Globus pallidus (tissue), 1 donor: ENCODE data around the gene SFN.
"Not testable (repeated sequence)": the region's sequence is repeated elsewhere in the genome, so short reads cannot be mapped to it uniquely, and the experiment has no call there.

ENCODE experiments used
- DNase-seq: peaks from one replicate; pipeline ENCODE4 v3.0.0-alpha.2; 2015; ENCODE audit warnings: low spot score

Gene SFN

DNA sequence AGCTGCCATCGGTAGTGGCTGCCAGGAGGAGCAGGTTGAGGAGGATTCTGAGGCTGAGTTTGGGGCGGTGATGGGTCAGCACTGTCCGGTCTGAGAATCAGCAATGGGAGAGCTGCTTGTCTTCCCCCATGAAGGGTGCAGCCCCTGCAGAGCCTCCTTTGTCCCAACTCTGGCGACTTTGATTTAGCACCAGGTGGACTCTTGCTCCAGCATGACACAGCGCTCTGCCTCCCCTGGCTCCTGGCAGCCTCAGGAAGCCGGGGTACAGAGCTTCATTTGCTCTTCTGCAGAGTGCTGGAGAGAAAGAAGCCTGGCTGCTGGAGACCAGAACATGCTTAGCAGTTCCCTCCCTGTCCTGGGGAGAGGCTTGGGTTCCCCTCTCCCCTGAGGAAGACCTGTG is 23.2 kb upstream of the SFN start:
- DNase-seq = no peak

DNA sequence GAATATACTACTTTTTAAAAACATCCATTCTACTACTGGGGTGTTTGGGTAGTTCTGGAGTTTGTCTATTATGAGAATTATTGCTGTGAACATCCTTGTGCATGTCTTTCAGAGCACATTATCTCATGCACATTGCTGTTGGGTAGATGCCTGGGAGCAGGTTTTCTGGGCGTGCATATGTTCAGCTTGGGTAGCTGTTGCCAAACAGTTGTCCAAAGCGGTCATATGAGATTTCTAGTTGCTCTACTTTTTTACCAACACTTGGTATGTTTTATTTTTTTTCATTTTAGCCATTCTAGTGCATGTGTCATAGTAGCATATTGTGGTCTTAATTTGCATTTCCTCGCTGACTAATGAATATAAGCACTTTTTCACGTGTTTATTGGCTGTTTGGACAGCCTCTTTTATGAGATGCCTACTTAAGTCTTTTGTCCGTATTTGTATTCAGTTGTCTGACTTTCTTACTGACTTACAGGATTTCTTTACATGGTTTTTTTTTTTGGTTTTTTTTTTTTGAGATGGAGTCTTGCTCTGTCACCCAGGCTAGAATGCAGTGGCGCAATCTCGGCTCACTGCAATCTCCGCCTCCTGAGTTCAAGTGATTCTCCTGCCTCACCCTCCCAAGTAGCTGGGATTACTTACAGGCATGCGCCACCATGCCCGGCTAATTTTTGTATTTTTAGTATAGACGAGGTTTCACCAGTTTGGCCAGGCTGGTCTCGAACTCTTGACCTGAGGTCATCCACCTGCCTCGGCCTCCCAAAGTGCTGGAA is 18.3 kb upstream of the SFN start:
- no peak for DNase-seq

DNA sequence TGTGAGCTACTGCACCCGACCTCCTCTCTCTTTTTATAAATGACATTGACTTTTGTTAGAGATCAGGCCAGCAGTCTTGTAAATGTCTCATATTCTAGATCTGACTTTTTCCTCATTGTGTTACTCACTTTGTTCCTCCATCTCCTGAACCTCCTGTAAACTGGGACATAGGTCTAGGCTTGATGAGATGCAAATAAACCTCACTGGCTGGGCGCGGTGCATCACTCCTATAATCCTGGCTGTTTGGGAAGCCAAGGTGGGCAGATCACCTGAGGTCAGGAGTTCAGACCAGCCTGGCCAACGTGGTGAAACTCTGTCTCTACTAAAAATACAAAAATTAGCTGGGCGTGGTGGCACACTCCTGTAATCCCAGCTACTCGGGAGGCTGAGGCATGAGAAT is 15.1 kb upstream of the SFN start:
- DNase-seq = not testable (repeated sequence)

DNA sequence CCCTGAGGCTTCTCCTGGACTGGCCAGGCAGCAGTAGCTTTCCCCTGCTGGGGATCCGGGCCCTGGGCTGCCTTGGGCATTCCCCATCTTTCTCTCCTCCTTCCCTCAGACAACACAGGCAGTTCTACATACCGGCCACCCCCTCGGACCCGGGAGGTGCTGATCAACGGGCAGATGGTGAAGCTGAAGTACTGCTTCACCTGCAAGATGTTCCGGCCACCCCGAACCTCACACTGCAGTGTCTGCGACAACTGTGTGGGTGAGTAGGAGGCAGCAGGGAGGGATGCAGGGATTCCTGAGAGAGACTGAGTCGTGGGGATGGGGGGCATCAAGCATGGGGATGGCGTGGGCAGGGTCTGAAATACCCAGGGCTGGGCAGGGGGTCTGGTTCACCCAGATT is 14.4 kb upstream of the SFN start:
- no peak for DNase-seq

DNA sequence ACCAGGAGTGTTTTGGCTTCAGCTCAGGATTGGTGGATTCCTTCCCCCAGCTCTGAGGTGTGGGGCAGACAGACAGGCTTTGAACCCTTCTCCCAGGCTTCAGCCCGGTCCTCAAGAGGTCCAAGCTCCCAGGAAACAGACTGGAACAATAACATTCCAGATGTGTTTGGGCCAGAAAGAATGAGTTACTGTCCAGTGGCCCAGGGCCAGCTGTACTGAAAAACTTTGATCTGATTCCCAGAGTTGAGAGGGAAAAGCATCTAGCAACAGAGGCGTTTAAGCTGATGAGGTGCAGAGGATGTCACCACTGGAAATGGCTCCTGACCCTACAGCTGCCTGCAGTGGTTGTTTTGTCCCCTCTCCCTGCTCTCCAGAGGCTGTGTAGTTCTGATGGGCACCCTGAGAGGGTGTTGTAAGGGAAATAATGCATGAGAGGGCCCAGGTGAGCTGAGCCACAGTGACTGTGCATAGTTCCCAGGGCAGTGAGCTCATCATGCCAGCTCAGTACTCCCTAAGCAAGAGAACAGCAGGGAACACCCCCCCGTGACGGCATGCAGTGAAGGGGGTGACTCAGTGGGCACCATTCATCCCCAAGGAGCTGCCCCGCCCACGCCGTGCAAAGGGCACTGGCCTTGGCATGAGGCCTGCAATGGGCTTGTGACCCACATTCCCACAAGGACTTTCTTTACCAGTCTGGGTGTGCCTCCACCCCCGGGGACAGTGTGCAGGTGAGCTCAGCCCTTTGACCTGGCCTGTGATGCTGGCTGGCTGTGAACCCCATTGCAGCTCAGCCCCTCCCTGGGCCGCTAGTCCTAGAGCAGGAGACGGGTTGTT is 13.8 kb upstream of the SFN start:
- DNase-seq = no peak

DNA sequence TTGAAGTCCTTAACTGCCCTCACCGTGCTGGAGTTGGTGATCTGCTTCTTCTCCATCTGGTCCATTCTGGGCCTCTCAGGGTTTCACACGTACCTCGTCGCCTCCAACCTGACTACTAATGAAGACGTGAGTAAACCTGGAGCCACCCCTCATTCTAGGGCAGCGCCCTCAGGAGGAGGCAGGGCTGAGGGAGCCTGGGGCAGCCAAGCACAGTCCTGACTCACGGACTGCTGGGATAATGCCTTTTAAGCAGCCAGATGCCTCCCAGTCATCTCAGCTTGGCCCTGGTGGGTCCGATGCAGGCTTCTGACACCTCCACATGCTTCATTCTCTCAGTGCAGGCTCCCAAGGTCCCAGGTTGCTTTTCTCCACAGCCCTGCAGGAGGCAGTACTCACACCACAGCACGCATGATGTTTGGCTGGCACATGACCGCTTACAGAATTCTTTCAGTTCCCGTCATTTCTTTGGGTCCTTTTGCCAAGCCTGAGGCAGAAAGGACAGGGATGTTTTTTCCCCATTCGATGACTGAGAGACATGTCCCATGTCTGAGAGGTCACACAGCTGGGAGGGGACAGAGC is 11.8 kb upstream of the SFN start:
- DNase-seq = no peak

DNA sequence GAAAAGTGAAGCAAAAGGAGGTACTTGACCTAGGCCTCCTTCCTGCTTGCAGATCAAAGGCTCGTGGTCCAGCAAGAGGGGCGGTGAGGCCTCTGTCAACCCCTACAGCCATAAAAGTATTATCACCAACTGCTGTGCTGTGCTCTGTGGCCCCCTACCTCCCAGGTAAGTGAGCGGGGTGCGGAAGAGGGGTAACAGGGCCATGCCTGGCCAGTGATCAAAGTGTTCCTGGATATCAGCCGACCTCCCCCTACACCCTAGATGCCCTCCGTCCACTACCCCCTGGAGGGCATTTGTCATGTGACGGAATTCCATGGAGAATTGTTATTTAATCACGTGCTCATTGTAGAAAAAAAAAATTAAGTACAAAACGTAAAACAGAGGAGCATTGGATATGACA is 10.2 kb upstream of the SFN start:
- DNase-seq = no peak

DNA sequence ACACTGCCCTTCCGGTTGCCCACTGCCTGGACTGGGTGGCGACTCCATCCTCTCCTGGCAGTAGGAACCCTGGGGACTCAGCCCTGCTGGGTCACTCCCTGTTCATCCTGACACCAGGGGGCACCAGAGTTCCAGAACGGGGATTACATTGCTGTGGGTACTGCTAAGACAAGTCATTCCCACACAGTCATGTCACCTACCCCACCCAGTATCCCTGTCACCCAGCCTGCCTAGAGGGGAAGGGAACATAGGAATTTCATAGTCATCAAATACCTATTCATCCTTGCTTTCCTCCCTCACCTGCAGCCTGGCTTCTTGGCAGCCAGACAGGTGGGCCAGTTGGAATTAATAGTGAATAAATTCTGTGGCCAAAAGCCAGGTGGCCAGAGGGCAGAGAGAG is 9.8 kb upstream of the SFN start:
- peak; percentile 67 for DNase-seq

DNA sequence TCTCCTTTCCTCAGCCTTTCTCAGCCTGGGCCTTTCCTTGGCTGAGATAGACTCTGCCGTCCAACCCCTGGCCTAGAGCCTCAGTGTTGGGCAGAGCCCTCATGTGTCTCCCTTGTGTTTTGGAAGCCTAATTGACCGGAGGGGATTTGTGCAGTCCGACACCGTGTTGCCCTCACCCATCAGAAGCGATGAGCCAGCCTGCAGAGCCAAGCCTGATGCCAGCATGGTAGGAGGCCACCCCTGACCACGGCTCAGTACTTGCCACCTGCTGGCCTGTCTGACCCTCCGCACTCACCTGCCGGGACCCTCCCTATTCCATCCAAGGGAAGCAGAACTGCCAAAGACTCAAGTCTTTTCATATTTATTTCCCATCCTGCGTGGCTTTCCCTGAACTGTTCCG is 9.3 kb upstream of the SFN start:
- DNase-seq = no peak

DNA sequence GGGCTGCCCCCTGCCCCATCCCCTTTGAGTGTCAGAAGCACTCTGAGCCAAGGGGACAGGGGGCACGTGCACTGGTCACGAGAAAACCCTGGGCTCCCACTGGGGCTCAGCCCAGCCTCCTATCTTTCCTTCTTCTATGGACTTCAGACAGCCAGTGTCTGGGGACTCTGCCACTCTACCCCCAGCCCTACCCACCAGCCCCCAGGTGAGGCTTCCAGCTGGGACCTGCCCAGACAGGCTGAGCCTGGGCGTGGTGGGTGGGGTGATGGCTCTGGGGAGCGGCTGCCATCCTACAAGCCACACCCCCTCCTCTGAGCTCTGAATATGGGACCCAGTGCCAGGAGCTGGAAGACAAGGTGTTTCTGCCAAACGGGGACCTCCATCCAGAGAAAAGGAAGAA is 8.0 kb upstream of the SFN start:
- DNase-seq = no peak

DNA sequence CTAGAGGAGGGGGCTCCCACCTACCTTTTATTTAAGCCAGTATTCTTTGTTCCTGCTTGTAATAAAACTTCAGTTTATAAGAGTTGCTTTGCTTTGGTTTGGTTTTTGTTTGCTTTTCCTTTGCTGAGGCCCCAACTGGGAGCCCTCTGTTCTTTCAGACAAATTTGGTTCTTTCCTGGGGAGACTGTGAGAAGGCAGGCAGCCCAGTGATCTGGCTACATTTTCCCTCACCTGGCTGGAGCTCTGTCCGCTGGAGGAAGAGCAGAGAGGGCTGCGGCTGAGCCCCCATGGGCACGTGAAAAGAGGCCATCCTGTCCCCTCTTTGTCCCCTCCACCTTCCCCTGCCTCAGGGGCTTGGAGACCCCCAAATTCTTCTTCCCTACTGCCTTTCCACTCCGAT is 7.3 kb upstream of the SFN start:
- DNase-seq = no peak

DNA sequence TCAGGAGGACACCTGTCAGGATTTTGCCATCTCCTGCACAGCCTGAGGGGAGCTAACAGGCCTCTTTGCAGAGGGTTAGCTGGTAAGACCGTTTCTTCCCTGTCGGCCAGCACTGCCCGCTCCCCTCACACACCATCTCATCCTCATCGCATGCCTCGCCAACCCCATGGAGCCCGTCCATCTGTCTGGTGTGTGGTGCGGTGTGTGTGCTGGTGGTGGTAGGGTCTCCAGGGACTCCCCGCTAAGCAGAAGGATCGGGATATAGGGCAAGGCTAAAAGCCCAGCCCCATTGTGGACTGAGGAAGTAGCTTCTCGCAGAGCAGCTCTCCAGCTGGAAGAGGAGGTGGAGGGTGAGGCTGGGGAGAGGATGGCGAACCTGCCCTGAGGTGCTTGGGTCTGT is 6.8 kb upstream of the SFN start:
- no peak for DNase-seq

DNA sequence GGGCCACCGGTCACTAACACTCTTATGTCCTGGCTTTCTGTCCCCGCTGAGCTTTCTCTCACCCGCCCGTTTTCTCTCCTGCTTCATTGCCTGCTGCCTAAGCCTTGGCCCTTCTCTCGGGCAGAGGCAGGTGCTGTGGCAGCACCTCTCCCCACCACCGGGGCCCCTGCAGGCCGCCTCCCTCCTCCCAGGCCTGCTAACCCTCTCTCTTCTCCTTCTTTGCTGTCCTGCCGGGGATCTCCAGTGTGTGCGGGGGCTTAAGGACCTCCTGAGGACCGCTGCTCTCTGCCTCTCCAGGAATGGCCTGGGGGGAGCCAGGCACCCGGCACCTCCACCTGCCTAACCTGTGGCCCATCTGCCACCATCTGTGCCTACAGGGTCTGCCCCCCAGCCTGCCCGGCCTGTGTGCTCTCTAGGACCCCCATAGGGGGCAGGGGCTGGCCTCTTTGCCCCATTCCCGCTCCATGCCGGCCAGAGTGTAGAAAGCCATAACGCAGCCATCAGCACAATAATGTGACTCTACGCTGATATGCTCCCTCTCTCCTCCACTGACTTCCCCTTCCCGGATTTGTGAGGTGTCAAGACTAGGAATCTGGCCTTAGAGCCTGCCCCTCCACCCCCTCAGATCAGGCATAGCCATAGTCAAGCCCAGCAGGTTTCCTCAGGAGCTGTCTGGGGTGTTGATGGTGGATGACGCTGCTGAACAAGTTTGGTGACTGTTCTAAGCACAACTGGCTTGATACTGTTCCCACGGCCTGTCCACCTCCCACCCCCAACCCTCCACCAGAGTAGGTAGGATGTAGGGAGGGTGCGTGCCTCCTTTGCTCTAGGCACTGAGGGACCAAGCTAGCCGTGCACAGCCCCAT is 6.1 kb upstream of the SFN start:
- no peak for DNase-seq

DNA sequence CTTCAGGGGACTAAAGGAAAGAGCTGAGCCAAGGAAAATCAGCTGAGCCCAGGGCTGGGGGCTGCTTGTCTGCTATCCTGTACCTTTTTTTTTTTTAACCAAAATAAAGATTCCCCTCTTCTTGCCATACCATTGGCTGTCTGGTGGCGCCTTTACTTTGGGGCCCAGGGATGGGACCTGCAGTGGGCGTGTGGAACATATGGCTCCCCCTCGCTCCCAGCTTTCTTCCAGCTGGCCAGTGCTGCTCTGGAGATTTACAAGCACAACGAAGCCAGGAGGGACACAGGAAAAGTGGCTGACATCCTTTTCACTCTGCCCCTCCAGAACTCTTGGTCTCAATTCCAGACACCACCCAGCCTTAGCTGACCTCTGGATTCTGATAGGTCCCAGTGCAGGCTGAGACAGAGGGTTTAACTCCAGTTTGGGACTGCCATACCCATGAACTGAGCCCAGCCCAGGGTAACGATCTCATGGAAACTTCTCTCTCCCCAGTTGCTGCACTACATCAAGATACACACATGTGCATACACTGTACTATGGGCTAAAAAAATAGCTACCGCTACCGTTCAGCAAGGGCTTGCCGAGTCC is 5.4 kb upstream of the SFN start:
- DNase-seq = no peak

DNA sequence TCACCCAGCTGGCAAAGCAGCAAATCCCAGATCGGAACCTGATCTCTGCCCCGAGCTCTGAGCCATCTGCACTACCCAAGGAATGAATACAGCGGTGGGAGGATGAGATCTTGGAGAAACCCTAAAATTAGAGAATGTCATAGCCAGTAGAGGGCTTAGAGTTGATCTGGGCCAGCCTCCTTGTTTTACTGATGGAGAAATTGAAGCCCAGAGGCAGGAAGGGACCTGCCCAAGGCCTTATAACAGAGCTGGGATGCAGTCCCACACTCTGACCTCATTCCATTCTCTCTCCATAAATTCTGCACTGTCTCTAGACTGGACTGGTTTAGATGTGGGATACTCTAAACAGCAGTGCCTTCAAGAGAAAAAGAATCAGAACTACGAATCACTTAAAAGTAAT is 4.8 kb upstream of the SFN start:
- DNase-seq = no peak

DNA sequence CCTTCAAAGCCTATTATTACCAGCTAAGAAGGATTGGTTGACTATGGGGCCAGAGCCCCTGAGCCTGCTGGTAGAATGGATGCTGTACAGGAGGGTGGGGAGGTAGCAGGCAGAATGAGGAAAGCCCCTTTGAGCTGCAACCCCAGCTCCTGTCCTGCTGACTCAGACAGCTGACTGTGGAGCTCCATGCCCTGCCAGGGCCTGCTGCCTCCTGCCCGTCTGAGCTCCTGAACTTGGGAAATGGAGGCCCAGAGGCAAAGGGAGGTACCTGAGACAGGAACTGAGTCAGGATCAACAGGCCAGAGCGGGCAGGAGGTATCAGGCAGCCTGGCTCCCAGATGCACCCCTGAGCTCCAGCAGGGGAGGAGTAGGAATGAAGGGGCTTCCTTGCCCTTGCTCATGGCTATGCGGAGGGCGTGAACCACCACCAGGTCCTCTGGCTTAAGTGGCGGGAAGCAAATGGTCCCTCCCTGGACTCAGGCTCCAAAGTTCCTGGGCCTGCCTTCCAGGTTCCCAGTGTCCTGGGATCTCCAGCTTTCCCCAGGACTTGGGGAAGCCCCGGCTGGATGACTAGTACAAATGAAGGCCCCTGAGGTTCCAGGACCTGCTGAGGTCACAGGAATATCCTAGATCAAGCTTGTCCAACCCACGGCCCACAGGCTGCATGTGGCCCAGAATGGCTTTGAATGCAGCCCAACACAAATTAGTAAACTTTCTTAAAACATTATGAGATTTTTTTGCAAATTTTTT is 3.9 kb upstream of the SFN start:
- DNase-seq = no peak

DNA sequence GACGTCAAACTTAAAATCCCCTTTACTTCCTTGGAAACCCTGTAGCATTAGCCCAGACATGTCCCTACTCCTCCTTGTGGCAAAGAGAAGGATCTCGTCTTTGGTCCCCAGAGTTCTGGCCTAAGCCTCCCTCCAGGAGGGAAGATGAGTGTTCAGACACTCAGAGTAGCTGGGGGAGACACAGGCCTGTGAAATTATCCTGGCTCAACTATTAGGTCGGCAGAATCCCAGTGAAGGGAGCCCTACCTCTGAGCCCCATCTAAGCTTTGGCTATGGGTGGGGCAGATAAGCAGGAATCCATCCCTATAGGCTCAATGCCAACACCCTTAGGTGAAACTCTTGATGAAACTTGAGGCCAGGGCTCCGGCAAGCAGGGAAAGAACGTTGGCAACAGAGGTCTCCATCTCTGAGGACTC is 1.7 kb upstream of the SFN start:
- DNase-seq = no peak

DNA sequence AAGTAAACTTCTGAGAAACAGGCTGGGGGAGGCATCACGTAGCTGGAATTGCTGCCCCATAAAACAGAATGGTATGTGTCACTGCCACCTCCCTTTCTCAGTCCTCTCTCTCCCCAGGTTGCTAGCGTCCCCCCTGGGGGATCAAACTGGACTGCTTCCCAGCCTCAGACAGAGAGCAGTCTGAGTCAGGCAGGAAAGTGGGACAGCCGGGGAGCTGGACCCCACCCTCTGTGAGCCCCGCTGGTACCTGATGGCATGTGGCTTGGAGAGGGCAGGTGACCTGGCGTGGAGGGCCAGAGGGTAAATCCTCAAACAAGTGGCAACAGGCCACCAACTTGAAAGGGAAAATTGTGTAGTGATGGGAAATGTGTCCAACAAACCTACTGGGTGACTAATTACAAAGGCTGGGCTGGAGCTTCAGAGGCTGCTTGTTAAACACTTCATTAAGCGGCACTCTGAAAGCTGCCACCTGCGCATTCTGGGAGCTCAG is 1.0 kb upstream of the SFN start:
- no peak for DNase-seq

DNA sequence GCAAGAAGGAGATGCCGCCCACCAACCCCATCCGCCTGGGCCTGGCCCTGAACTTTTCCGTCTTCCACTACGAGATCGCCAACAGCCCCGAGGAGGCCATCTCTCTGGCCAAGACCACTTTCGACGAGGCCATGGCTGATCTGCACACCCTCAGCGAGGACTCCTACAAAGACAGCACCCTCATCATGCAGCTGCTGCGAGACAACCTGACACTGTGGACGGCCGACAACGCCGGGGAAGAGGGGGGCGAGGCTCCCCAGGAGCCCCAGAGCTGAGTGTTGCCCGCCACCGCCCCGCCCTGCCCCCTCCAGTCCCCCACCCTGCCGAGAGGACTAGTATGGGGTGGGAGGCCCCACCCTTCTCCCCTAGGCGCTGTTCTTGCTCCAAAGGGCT is 732 bp downstream of the SFN start:
- DNase-seq = no peak

DNA sequence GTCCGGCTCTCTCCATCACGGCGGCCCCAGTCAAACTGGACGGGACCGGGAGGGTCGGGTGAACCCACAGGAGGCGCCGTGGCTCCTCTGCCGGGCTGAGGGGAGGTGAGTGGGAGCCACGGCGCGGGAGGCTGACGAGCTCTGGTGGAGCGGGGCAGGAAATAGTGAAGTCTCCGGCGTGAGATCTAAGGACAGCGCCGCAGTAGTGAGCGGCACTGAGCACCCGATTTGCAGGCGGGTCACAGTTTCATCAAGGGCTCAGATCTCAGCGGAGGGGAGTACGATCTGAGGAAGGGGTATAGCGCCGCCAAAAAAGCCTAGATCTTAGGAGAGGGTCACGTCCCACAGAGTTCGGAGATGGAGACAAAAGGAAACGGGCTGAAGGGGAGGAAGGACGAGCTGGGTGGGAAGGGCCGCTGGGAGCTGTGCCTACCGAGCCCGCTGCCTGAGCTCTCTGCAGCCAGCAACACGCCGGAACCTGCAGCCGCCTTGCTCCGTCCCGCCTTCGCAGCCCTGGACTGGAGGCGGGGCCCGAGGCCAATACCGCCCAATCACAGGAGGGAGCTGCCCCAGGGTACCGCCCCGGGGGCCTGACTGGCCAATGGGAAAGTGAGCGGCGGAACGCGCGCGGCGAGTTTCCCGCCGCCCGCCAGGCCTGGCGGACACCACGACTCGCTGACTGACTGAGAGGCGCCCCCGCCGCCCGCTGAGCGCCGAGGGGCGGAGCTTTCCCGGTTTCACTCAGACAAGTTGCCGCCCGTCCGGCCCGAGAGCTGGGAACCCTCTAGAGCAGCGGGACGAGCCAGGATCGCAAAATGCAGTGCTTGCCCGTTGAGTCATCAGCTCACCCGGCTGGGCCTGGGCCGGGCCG is 1.9 kb downstream of the SFN start:
- peak; percentile 95 for DNase-seq
